NT2/D1 (cell line): ENCODE measurements around the gene GNB1.

Source experiments
- DNase-seq: peaks from one replicate; pipeline ENCODE4 v3.0.0-alpha.2; 2011; ENCODE audit warnings: low read depth, low spot score
- H3K27me3 ChIP-seq: 2 replicates; pipeline ENCODE4 v1.6.0; 2011; ENCODE audit warnings: mild to moderate bottlenecking; ENCODE audit not compliant: insufficient read length, insufficient read depth
- H3K36me3 ChIP-seq: 2 replicates; pipeline ENCODE4 v1.6.1; 2011; ENCODE audit warnings: mild to moderate bottlenecking, low read length, mixed read lengths; ENCODE audit not compliant: insufficient read depth, insufficient read length
- H3K4me1 ChIP-seq: 2 replicates; pipeline ENCODE4 v1.5.1; 2011; ENCODE audit not compliant: insufficient read depth, insufficient read length
- H3K4me3 ChIP-seq: 2 replicates; pipeline ENCODE4 v1.5.1; 2011; ENCODE audit warnings: low read depth; ENCODE audit not compliant: insufficient read length
- H3K9ac ChIP-seq: 2 replicates; pipeline ENCODE4 v1.6.0; 2011; ENCODE audit warnings: low read depth; ENCODE audit not compliant: insufficient read length
- H3K9me3 ChIP-seq: 2 replicates; pipeline ENCODE4 v1.5.1; 2011; ENCODE audit warnings: mild to moderate bottlenecking, low read length; ENCODE audit not compliant: insufficient read depth
- SUZ12 ChIP-seq: IDR thresholded peaks from 2 replicates; pipeline ENCODE4 v1.6.1; 2011; ENCODE audit not compliant: insufficient read length, insufficient read depth; ENCODE audit errors: extremely low read depth
- YY1 ChIP-seq: IDR thresholded peaks from 2 replicates; pipeline ENCODE4 v1.6.1; 2011; ENCODE audit not compliant: insufficient read length, insufficient read depth
- ZNF274 ChIP-seq: IDR thresholded peaks from 2 replicates; pipeline ENCODE4 v1.6.1; 2011; ENCODE audit warnings: mild to moderate bottlenecking, low read depth, low read length

Gene GNB1

DNA sequence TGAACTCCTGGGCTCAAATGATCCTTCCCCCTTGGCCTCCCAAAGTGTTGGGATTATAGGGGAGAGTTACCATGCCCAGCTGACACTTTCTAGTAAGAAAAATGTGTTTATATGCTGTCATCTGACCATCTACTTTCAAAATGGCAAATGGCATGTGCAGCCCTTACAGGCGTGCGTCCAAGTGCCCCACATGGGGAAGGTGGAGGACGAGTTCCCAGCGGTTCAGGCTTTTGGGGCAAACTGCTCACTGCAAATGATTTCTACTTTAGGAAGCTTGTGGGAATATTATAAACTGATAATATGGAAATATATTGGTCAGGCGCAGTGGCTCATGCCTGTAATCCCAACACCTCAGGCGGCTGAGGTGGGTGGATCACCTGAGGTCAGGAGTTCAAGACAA lies 71.1 kb downstream of the GNB1 start:
- no peak for DNase-seq
- H3K4me3 ChIP-seq = no peak overlapping the region
- no peaks in the 10 kb centered on the region for H3K9me3 ChIP-seq
- H3K4me1 ChIP-seq = no peaks in the 10 kb centered on the region
- no peaks in the 10 kb centered on the region for H3K27me3 ChIP-seq
- TF ChIP-seq SUZ12 = no peak
- TF ChIP-seq YY1 = no peak
- TF ChIP-seq ZNF274 = no peak
- no peak overlapping the region for H3K9ac ChIP-seq
- peaks cover 64% of the 10 kb centered on the region for H3K36me3 ChIP-seq

DNA sequence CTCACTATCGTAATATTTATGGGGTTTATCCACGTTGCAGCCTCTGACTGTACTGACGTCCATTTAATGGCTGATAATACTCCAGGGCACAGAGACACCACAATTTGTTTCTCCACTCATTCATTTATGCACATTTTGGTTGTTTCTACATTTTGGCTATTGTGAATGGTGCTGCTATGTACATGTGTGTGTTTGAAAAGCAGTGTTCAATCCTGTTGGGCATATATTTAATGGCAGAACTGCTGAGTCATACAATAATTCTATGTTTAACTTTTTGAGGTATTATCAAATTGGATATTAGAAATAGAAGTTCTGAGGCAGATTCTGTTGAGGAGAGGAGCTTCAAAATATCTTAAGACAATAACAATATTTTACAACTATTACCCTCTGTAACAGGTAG lies 73.7 kb downstream of the GNB1 start:
- no peak overlapping the region for H3K4me3 ChIP-seq
- peaks cover 63% of the 10 kb centered on the region for H3K36me3 ChIP-seq

DNA sequence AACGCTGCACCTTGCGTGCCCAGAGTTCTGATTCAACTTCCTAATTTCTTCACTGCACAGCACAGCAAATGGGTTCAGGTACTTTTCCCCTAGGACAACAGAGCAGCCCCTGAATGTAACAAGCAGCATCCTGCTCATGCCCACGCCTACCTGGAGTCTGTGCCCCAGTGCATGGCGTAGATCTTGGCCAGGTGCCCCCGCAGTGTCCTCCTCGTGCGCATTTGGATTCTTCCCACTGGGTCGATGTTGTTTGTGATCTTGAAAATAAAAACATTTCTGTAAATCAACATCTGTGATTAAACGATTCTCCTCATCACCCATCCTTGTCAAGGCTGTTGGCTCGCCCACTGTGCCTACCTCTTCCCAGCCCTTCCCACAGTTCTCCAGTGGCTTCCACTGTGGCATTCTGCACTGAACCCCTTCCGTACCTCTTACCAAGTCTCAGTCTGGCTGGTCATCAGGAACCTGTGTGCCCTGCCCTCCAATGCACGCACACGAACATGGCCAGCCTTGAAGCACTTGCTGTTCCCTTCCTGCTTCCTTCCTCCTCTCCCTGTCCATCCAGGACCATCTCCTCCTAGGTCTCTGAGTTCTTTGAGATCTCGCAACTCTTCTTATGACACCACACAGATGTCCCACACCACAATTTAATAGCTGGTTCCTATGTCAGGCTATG lies 75.1 kb downstream of the GNB1 start:
- TF ChIP-seq ZNF274 = no peak
- no peak for TF ChIP-seq SUZ12
- TF ChIP-seq YY1 = no peak
- no peaks in the 10 kb centered on the region for H3K27me3 ChIP-seq
- H3K36me3 ChIP-seq = peaks cover 49% of the 10 kb centered on the region
- H3K4me1 ChIP-seq = no peaks in the 10 kb centered on the region
- DNase-seq = no peak
- no peak overlapping the region for H3K9ac ChIP-seq
- H3K9me3 ChIP-seq = no peaks in the 10 kb centered on the region
- H3K4me3 ChIP-seq = no peak overlapping the region

More for the DNA sequence above, 73.7 kb downstream of the GNB1 start:
- no peak for TF ChIP-seq YY1
- TF ChIP-seq SUZ12 = no peak
- no peak for TF ChIP-seq ZNF274
- Histone ChIP-seq H3K9me3 (no peaks in the 10 kb centered on the region), H3K4me1 (no peaks in the 10 kb centered on the region), H3K9ac (no peak overlapping the region), H3K27me3 (no peaks in the 10 kb centered on the region)
- DNase-seq = no peak

DNA sequence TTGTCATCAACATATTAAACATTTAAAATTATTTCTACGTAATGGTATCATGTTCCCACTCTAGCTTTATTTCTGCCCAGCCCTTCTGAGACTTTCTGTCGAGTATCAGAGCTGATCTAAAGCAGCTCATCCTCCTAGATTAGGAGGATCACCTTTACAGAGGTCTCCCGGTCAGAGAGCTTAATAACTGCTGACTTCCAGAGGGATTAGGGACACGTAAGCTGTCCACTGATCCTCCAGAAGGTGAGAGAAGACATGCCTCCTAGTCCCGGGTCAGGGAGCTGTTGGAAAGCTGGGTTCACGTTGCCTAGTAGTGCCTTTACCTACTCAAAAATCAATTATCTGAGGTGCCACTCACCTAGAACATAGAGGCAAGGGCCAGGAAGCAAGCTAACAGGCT lies 81.4 kb downstream of the GNB1 start:
- no peak overlapping the region for H3K4me3 ChIP-seq
- H3K9me3 ChIP-seq = no peaks in the 10 kb centered on the region
- TF ChIP-seq SUZ12 = no peak
- TF ChIP-seq YY1 = no peak
- no peak for TF ChIP-seq ZNF274
- no peak overlapping the region for H3K9ac ChIP-seq
- peaks cover 53% of the 10 kb centered on the region for H3K36me3 ChIP-seq
- no peak for DNase-seq
- no peaks in the 10 kb centered on the region for H3K27me3 ChIP-seq
- no peaks in the 10 kb centered on the region for H3K4me1 ChIP-seq

DNA sequence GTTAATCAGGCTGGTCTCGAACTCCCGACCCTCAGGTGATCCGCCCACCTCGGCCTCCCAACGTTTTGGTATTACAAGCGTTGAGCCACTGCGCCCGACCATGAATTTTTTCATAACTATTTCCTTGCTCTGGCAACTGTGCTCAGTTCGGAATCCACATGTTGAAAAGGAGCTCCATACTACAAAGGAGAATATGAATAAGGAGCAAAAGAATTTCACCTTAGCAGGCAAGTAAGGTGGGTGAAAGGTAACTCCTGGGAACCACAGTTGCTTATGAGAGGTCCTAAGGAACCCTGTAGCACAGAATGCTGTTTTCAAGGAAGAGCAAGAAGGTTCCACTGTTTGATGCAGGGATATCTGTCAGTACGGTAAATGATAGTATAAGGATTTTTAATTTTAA lies 82.7 kb downstream of the GNB1 start:
- Histone ChIP-seq H3K27me3 (no peaks in the 10 kb centered on the region), H3K36me3 (peaks cover 54% of the 10 kb centered on the region), H3K9ac (no peak overlapping the region), H3K9me3 (no peaks in the 10 kb centered on the region), H3K4me3 (no peak overlapping the region), H3K4me1 (no peaks in the 10 kb centered on the region)
- no peak for TF ChIP-seq ZNF274
- no peak for DNase-seq

DNA sequence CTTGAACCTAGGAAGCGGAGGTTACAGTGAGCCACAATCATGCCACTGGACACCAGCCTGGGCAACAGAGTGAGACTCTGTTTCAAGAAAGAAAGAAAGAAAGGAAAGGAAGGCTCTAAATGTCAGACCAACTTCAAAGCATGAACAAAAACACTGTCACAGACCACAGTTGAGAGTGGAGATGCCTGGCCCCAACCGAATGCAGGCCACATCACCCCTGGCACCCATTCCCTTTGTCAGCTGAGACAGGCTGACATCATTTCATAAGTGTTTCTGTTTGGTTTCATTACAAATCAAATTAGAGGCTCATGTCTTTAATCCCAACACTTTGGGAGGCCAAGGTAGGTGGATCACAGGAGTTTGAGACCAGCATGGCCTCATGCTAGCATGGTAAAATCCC lies 84.0 kb downstream of the GNB1 start:
- H3K36me3 ChIP-seq = peaks cover 57% of the 10 kb centered on the region
- TF ChIP-seq SUZ12 = no peak
- TF ChIP-seq ZNF274 = no peak
- TF ChIP-seq YY1 = no peak
- no peaks in the 10 kb centered on the region for H3K9me3 ChIP-seq
- H3K9ac ChIP-seq = no peak overlapping the region
- no peak for DNase-seq
- no peaks in the 10 kb centered on the region for H3K27me3 ChIP-seq
- H3K4me1 ChIP-seq = no peaks in the 10 kb centered on the region
- no peak overlapping the region for H3K4me3 ChIP-seq

DNA sequence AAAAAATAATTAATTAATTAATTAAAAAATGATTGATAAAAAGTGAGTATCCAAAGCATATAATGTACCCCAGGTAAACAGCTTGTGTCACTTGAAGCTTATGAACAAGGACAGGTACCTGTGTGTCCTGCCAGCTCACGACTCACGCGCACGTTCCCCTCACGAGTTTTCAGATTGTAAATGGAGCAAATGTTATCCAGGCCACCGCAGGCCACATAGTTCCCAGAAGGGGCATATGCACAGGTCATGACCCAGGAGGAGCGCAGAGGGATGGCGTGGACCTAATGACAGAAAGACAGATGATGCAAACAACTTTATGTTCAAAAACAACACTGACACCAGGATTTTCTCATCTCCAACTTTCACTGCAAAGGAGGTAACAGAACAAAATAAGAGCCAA lies 86.6 kb downstream of the GNB1 start:
- Histone ChIP-seq H3K9me3 (no peaks in the 10 kb centered on the region), H3K36me3 (peaks cover 66% of the 10 kb centered on the region), H3K4me1 (no peaks in the 10 kb centered on the region), H3K4me3 (no peak overlapping the region), H3K9ac (no peak overlapping the region), H3K27me3 (no peaks in the 10 kb centered on the region)
- no peak for TF ChIP-seq SUZ12
- TF ChIP-seq ZNF274 = no peak
- no peak for TF ChIP-seq YY1
- no peak for DNase-seq
